GM12878 (cell line): ENCODE measurements around the gene PFKP. TPM values are rescaled to one million over a fixed set of nuclear protein-coding genes. Genes with fewer than 3 reads are reported as not detected.
A peak's percentile ranks its signal among the peaks of the same experiment; 100 is the strongest.

Experiments used
- ATAC-seq: fragments of 200-7000 bp; cut with Tn5 transposase; 3 replicates; pipeline ENCODE4 v1.9.1; 2020; ENCODE audit warnings: mild to moderate bottlenecking, moderate library complexity
- BruUV-seq: library from RNA; stranded (reverse); fragments of 400-500 nt; replicated peaks from 2 replicates; lab custom pipeline; 2021; lab: Mats Ljungman, UMichigan
- CTCF ChIA-PET: fragments of 300-600 bp; sonication (Branson Sonifier 250); formaldehyde crosslinking; extraction: SDS; loops from one replicate; lab custom pipeline; 2021; ENCODE audit warnings: inconsistent platforms; lab: Yijun Ruan, JAX
- POLR2A ChIA-PET: fragments of 350-600 bp; formaldehyde crosslinking; extraction: SDS; loops from one replicate; lab custom pipeline; 2021; ENCODE audit warnings: inconsistent platforms; lab: Charles Lee
- RAD21 ChIA-PET: fragments of 300-600 bp; sonication (Branson Sonifier 250); formaldehyde crosslinking; loops from one replicate; lab custom pipeline; 2023; ENCODE audit warnings: antibody characterized with exemption; ENCODE audit not compliant: unreplicated experiment; lab: Charles Lee
- SMC1A ChIA-PET: fragments of 300-600 bp; sonication (Branson Sonifier 250); formaldehyde crosslinking; loops from one replicate; lab custom pipeline; 2023; ENCODE audit not compliant: unreplicated experiment, uncharacterized antibody; lab: Charles Lee
- DNase-seq: peaks from one replicate; pipeline ENCODE4 v3.0.0-alpha.2; 2011; ENCODE audit warnings: low read depth, low spot score
- FAIRE-seq: peaks from 3 replicates; lab custom pipeline; 2011; peaks lifted over from hg19 to GRCh38; lab: Jason Lieb, UNC
- H2AFZ ChIP-seq: 2 replicates; pipeline ENCODE4 v1.6.0; 2011; ENCODE audit warnings: low read depth, low read length, control low read depth; ENCODE audit not compliant: control insufficient read depth
- H3K27ac ChIP-seq: 2 replicates; pipeline ENCODE4 v1.5.1; 2011; ENCODE audit warnings: control low read depth; ENCODE audit not compliant: control insufficient read depth, insufficient read depth
- H3K27me3 ChIP-seq, 2 experiments: replicated peaks in 1 of 2; 2 replicates each; pipeline versions ENCODE4 v1.6.0 to v1.6.1; 2011; ENCODE audit warnings: low read length in 1 of 2; ENCODE audit not compliant: control insufficient read depth in 2 of 2, insufficient read depth in 2 of 2
- H3K36me3 ChIP-seq, 2 experiments: 2 replicates each; pipeline ENCODE4 v1.5.1; 2011; ENCODE audit warnings: low read length in 1 of 2; ENCODE audit not compliant: control insufficient read depth in 2 of 2, insufficient read depth in 2 of 2
- H3K4me1 ChIP-seq: 2 replicates; pipeline ENCODE4 v1.6.1; 2011; ENCODE audit warnings: mild to moderate bottlenecking, low read length, moderate library complexity, mixed read lengths; ENCODE audit not compliant: control insufficient read depth, insufficient read depth
- H3K4me2 ChIP-seq: 2 replicates; pipeline ENCODE4 v1.6.0; 2011; ENCODE audit warnings: control low read depth; ENCODE audit not compliant: control insufficient read depth, insufficient read depth
- H3K4me3 ChIP-seq: fragments of 200-600 bp; sonication (generic); 2 replicates; pipeline ENCODE4 v1.5.1; 2016
- H3K79me2 ChIP-seq: 2 replicates; pipeline ENCODE4 v1.6.0; 2011; ENCODE audit warnings: low read length; ENCODE audit not compliant: control insufficient read depth, insufficient read depth
- H3K9ac ChIP-seq: 2 replicates; pipeline ENCODE4 v1.8.0; 2011; ENCODE audit warnings: low read length, control low read depth, mixed read lengths; ENCODE audit not compliant: control insufficient read depth, insufficient read depth
- H3K9me3 ChIP-seq: replicated peaks from 3 replicates; pipeline ENCODE4 v1.5.1; 2011; ENCODE audit warnings: mild to moderate bottlenecking, low read length; ENCODE audit not compliant: control insufficient read depth, insufficient read depth
- H4K20me1 ChIP-seq: 2 replicates; pipeline ENCODE4 v1.6.0; 2011; ENCODE audit not compliant: control insufficient read depth, insufficient read depth
- CTCF ChIP-seq, 3 experiments: IDR thresholded peaks in 2 of 3; conservative IDR thresholded peaks in 1 of 3; 2 replicates each; pipeline ENCODE4 v1.5.1; 2011; ENCODE audit warnings: low read depth in 3 of 3, low read length in 3 of 3, mild to moderate bottlenecking in 3 of 3, control low read depth in 2 of 3, moderate library complexity in 2 of 3, inconsistent platforms in 1 of 3, mixed read lengths in 1 of 3; ENCODE audit not compliant: control insufficient read depth in 2 of 3, insufficient read depth in 1 of 3; ENCODE audit errors: extremely low read depth in 1 of 3
- E2F4 ChIP-seq: IDR thresholded peaks from 2 replicates; pipeline ENCODE4 v1.6.1; 2012; ENCODE audit warnings: low read depth, low read length, improper control_type of control experiment
- ETV6 ChIP-seq, 2 experiments: fragments of 450-650 bp in 1 of 2; IDR thresholded peaks in 1 of 2; conservative IDR thresholded peaks in 1 of 2; 2 replicates each; pipeline ENCODE4 v1.6.1; 2014; ENCODE audit warnings: antibody characterized with exemption in 1 of 2, borderline replicate concordance in 1 of 2, low read depth in 1 of 2, mild to moderate bottlenecking in 1 of 2, moderate library complexity in 1 of 2
- GABPA ChIP-seq: IDR thresholded peaks from 2 replicates; pipeline ENCODE4 v1.6.1; 2014; ENCODE audit warnings: antibody characterized with exemption, low read depth, mild to moderate bottlenecking, inconsistent platforms
- MEF2B ChIP-seq: fragments of 450-650 bp; IDR thresholded peaks from 2 replicates; pipeline ENCODE4 v1.6.1; 2018; ENCODE audit warnings: mild to moderate bottlenecking, moderate library complexity; ENCODE audit not compliant: partially characterized antibody, poor library complexity, severe bottlenecking
- NR2F1 ChIP-seq: fragments of 450-650 bp; conservative IDR thresholded peaks from 2 replicates; pipeline ENCODE4 v1.6.1; 2017; ENCODE audit warnings: mild to moderate bottlenecking
- RCOR1 ChIP-seq: conservative IDR thresholded peaks from 2 replicates; pipeline ENCODE4 v1.6.1; 2012; ENCODE audit warnings: low read depth, low read length, improper control_type of control experiment
- WGBS: methylation state at CpG from one replicate; pipeline ENCODE4 v1.1.6; 2016; ENCODE audit warnings: low lambda C conversion rate; ENCODE audit not compliant: insufficient replicate concordance, insufficient coverage; ENCODE audit errors: missing lambda C conversion rate; 5-methylcytosine and 5-hydroxymethylcytosine counted together
- in situ Hi-C: fragments of 300-500 bp; cut with MboI; formaldehyde crosslinking; loops from 9 replicates; pipeline ENCODE4 v1.14.3; 2018; ENCODE audit warnings: mixed read lengths
- intact Hi-C: fragments of 100-400 bp; cut with micrococcal nuclease; formaldehyde crosslinking; loops from one replicate; pipeline ENCODE4 v1.14.2; 2022; ENCODE audit not compliant: unreplicated experiment
- polyA plus RNA-seq, 11 experiments: library from polyadenylated mRNA; depleted of rRNA in 4 of 11; unstranded in 6 of 11; stranded (reverse) in 5 of 11; fragments of >200 nt; fragmentation: Nextera tagmentation in 4 of 11; fragmentation: Illumina TruSeq in 1 of 11; extraction: Ambion mirVana in 4 of 11; extraction: Trizol in 1 of 11; gene quantifications; 1 replicate in 1 of 11; 2 replicates in 10 of 11; pipeline versions ENCODE4 v1.2.1 to v1.2.3, GENCODE V29; 2011 to 2016; ENCODE audit warnings: inconsistent platforms in 2 of 11, missing spikeins in 2 of 11, low read depth in 1 of 11
- total RNA-seq, 4 experiments: library from RNA; depleted of rRNA in 3 of 4; stranded (reverse); fragments of >200 nt in 3 of 4; fragmentation: Illumina TruSeq in 1 of 4; extraction: Trizol in 1 of 4; gene quantifications; 2 replicates each; pipeline versions ENCODE4 v1.2.1 to v1.2.3, GENCODE V29; 2013 to 2021
- TF ChIP-seq, protein P1 (sequence below): IDR thresholded peaks from 2 replicates; pipeline ENCODE4 v1.6.1; 2011; ENCODE audit warnings: borderline replicate concordance, low read depth, mild to moderate bottlenecking, moderate library complexity, low read length; ENCODE audit not compliant: insufficient read depth, poor library complexity, severe bottlenecking
- TF ChIP-seq, protein P2 (sequence below): IDR thresholded peaks from 2 replicates; pipeline ENCODE4 v1.6.1; 2012; ENCODE audit warnings: improper control_type of control experiment, low read depth, low read length; ENCODE audit not compliant: insufficient replicate concordance

The PFKP gene
- total and polyA plus RNA-seq, 10 of the 15 experiments (the other 5 are each of a cell fraction or from before 2014, with no cell fraction given): 27.0 to 145 (median 95.7) TPM

- H3K4me3 ChIP-seq: no peak overlapping the region
- RAD21 ChIA-PET: no interaction called here
- no peak for TF ChIP-seq NR2F1
- TF ChIP-seq, protein P1, sequence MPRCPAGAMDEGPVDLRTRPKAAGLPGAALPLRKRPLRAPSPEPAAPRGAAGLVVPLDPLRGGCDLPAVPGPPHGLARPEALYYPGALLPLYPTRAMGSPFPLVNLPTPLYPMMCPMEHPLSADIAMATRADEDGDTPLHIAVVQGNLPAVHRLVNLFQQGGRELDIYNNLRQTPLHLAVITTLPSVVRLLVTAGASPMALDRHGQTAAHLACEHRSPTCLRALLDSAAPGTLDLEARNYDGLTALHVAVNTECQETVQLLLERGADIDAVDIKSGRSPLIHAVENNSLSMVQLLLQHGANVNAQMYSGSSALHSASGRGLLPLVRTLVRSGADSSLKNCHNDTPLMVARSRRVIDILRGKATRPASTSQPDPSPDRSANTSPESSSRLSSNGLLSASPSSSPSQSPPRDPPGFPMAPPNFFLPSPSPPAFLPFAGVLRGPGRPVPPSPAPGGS: no peak
- TF ChIP-seq ETV6 (conservative IDR thresholded peaks at IDR 0.05 in 1 of 2, IDR thresholded peaks at IDR 0.05 in 1 of 2; ENCODE audit: borderline replicate concordance in 1 of 2, low read depth in 1 of 2): no peak
- TF ChIP-seq, protein P2, sequence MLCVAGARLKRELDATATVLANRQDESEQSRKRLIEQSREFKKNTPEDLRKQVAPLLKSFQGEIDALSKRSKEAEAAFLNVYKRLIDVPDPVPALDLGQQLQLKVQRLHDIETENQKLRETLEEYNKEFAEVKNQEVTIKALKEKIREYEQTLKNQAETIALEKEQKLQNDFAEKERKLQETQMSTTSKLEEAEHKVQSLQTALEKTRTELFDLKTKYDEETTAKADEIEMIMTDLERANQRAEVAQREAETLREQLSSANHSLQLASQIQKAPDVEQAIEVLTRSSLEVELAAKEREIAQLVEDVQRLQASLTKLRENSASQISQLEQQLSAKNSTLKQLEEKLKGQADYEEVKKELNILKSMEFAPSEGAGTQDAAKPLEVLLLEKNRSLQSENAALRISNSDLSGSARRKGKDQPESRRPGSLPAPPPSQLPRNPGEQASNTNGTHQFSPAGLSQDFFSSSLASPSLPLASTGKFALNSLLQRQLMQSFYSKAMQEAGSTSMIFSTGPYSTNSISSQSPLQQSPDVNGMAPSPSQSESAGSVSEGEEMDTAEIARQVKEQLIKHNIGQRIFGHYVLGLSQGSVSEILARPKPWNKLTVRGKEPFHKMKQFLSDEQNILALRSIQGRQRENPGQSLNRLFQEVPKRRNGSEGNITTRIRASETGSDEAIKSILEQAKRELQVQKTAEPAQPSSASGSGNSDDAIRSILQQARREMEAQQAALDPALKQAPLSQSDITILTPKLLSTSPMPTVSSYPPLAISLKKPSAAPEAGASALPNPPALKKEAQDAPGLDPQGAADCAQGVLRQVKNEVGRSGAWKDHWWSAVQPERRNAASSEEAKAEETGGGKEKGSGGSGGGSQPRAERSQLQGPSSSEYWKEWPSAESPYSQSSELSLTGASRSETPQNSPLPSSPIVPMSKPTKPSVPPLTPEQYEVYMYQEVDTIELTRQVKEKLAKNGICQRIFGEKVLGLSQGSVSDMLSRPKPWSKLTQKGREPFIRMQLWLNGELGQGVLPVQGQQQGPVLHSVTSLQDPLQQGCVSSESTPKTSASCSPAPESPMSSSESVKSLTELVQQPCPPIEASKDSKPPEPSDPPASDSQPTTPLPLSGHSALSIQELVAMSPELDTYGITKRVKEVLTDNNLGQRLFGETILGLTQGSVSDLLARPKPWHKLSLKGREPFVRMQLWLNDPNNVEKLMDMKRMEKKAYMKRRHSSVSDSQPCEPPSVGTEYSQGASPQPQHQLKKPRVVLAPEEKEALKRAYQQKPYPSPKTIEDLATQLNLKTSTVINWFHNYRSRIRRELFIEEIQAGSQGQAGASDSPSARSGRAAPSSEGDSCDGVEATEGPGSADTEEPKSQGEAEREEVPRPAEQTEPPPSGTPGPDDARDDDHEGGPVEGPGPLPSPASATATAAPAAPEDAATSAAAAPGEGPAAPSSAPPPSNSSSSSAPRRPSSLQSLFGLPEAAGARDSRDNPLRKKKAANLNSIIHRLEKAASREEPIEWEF: no peak
- no peak for TF ChIP-seq MEF2B
- TF ChIP-seq RCOR1: no peak
- no peak for TF ChIP-seq CTCF (IDR thresholded peaks at IDR 0.05 in 2 of 3, conservative IDR thresholded peaks at IDR 0.05 in 1 of 3; ENCODE audit: control insufficient read depth in 2 of 3, extremely low read depth in 1 of 3, insufficient read depth in 1 of 3, low read depth in 3 of 3, low read length in 3 of 3)
- TF ChIP-seq GABPA: no peak
- TF ChIP-seq E2F4: no peak
Observed at GRCh38 chr10:3094609-3095036, 27.3 kb downstream of the PFKP start.

More at GRCh38 chr10:3094609-3095036, 27.3 kb downstream of the PFKP start:
- ChIA-PET POLR2A (no interaction called here), SMC1A (no interaction called here), CTCF (interaction anchor here (1.1 kb wide), 1 partner anchor 51 kb away, joined by 3 read pairs; no protein-coding TSS in a partner anchor)
- ATAC-seq: no peak
- in situ Hi-C loops (no loop called here), intact Hi-C loops (no loop called here)
- WGBS: 97% methylated on average over 5 of the region's 5 CpGs
- peaks cover 26% of the 10 kb centered on the region for H3K4me1 ChIP-seq
- peak overlapping the region; percentile 22; the same call in 1 of the 2 replicates for H3K27ac ChIP-seq
- no TSS peak for BruUV-seq
- no peak for FAIRE-seq
- no peak for DNase-seq
- H3K4me2 ChIP-seq: no peak overlapping the region
- no peaks in the 10 kb centered on the region for H3K27me3 ChIP-seq
- no peak overlapping the region for H2AFZ ChIP-seq
- H3K79me2 ChIP-seq: peaks cover 57% of the 10 kb centered on the region
- peaks cover 12 to 23% of the 10 kb centered on the region in 2 experiments for H3K36me3 ChIP-seq
- no peak overlapping the region for H3K9ac ChIP-seq
- peaks cover 8% of the 10 kb centered on the region for H4K20me1 ChIP-seq
- no peaks in the 10 kb centered on the region for H3K9me3 ChIP-seq
